OCI-LY7 (cell line): Measurements from ENCODE around the gene GPD2. TPM values are rescaled to one million over a fixed set of nuclear protein-coding genes. Genes with fewer than 3 reads are reported as not detected.

ENCODE experiments used
- BruUV-seq: library from RNA; stranded (reverse); fragments of 400-500 nt; replicated peaks from 2 replicates; lab custom pipeline; 2021; lab: Mats Ljungman, UMichigan
- CTCF ChIA-PET: fragments of 300-600 bp; sonication (Branson Sonifier 250); formaldehyde crosslinking; loops from one replicate; lab custom pipeline; 2022; ENCODE audit warnings: antibody characterized with exemption; ENCODE audit not compliant: unreplicated experiment; lab: Charles Lee
- POLR2A ChIA-PET: fragments of 300-600 bp; sonication (Branson Sonifier 250); formaldehyde crosslinking; loops from one replicate; lab custom pipeline; 2022; ENCODE audit warnings: antibody characterized with exemption; lab: Charles Lee
- DNase-seq: peaks from one replicate; pipeline ENCODE4 v3.0.0-alpha.2; 2015; ENCODE audit warnings: low spot score
- H2AFZ ChIP-seq: fragments of 200-600 bp; sonication (generic), shearing (Covaris generic); 2 replicates; pipeline ENCODE4 v1.6.1; 2014; ENCODE audit warnings: mild to moderate bottlenecking, antibody characterized with exemption, low read length, moderate library complexity
- H3K27ac ChIP-seq: fragments of 200-600 bp; sonication (generic); 2 replicates; pipeline ENCODE4 v1.5.1; 2014; ENCODE audit warnings: mixed run types, low read depth, mild to moderate bottlenecking, moderate library complexity, low read length, inconsistent platforms; ENCODE audit not compliant: poor library complexity, severe bottlenecking
- H3K36me3 ChIP-seq: fragments of 200-600 bp; sonication (generic); 2 replicates; pipeline ENCODE4 v1.6.1; 2014; ENCODE audit warnings: mild to moderate bottlenecking, antibody characterized with exemption, low read length, moderate library complexity, mixed read lengths; ENCODE audit not compliant: insufficient read depth
- H3K4me1 ChIP-seq: fragments of 200-600 bp; sonication (generic); 2 replicates; pipeline ENCODE4 v1.5.1; 2014; ENCODE audit warnings: mild to moderate bottlenecking, low read length; ENCODE audit not compliant: insufficient read depth, poor library complexity, severe bottlenecking
- H3K4me2 ChIP-seq: fragments of 200-600 bp; sonication (generic); 2 replicates; pipeline ENCODE4 v1.6.1; 2014; ENCODE audit warnings: mild to moderate bottlenecking, low read length
- H3K4me3 ChIP-seq: fragments of 200-600 bp; sonication (generic); 2 replicates; pipeline ENCODE4 v1.5.1; 2014; ENCODE audit warnings: mild to moderate bottlenecking, low read depth, low read length; ENCODE audit not compliant: poor library complexity, severe bottlenecking
- H3K79me2 ChIP-seq: fragments of 200-600 bp; sonication (generic); 2 replicates; pipeline ENCODE4 v1.6.1; 2016; ENCODE audit warnings: low read depth, mild to moderate bottlenecking, low read length, moderate library complexity, mixed read lengths; ENCODE audit not compliant: insufficient read depth
- H3K9me2 ChIP-seq: fragments of 200-600 bp; sonication (generic); 2 replicates; pipeline ENCODE4 v1.6.1; 2016; ENCODE audit warnings: mild to moderate bottlenecking, low read length, mixed read lengths; ENCODE audit not compliant: insufficient read depth
- H3K9me3 ChIP-seq: fragments of 200-600 bp; sonication (generic); 2 replicates; pipeline ENCODE4 v1.6.1; 2014; ENCODE audit warnings: mild to moderate bottlenecking, mixed run types, low read length, mixed read lengths
- H4K20me1 ChIP-seq: fragments of 200-600 bp; sonication (generic); 2 replicates; pipeline ENCODE4 v1.6.1; 2014; ENCODE audit warnings: mild to moderate bottlenecking, antibody characterized with exemption, low read length, moderate library complexity, mixed read lengths; ENCODE audit not compliant: insufficient read depth
- CTCF ChIP-seq: fragments of 200-600 bp; sonication (generic); conservative IDR thresholded peaks from 2 replicates; pipeline ENCODE4 v1.5.1; 2014; ENCODE audit warnings: mild to moderate bottlenecking, antibody characterized with exemption, low read length, moderate library complexity, mixed read lengths
- EZH2phosphoT487 ChIP-seq: fragments of 200-600 bp; sonication (generic); IDR thresholded peaks from 2 replicates; pipeline ENCODE4 v1.6.1; 2018; ENCODE audit warnings: low read depth, borderline replicate concordance, mild to moderate bottlenecking, mixed run types, antibody characterized with exemption, low read length, moderate library complexity, mixed read lengths
- intact Hi-C: fragments of 100-400 bp; cut with micrococcal nuclease; formaldehyde crosslinking; loops from one replicate; pipeline ENCODE4 v1.10.0; 2022; ENCODE audit not compliant: unreplicated experiment
- total RNA-seq, 2 experiments: library from RNA; depleted of rRNA in 1 of 2; stranded (reverse); fragments of >200 nt in 1 of 2; shearing (Covaris generic) in 1 of 2; gene quantifications; 2 replicates each; pipeline ENCODE4 v1.2.3, GENCODE V29; 2014 to 2022

The GPD2 gene
- total RNA-seq, 2 experiments from 2014 or later: 6.6 to 20.2 TPM

DNA sequence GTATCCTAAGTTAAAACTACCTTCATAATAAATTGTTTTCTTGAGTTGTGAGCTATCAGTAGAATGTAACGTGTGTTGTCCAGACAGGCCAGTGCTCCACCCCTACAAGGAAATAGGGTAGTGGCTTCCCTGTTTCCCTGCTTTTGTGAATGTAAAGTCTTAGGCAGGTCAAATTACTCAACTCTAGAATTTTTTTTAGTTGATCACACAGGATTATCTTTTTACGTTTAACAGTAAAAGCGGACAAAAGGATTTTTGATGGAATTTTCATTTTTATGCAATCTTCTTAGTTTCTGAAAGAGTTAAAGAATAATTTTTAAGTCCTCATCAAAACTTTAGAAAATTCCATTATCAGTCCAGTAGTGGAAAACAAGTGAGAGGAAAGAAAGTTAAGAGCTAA lies 38.2 kb downstream of the GPD2 start:
- Histone ChIP-seq H2AFZ (no peak overlapping the region), H3K9me3 (no peaks in the 10 kb centered on the region), H3K9me2 (no peaks in the 10 kb centered on the region), H3K79me2 (no peaks in the 10 kb centered on the region), H3K4me3 (no peak overlapping the region), H3K4me2 (no peak overlapping the region), H3K27ac (no peak overlapping the region), H3K4me1 (no peaks in the 10 kb centered on the region), H3K36me3 (no peaks in the 10 kb centered on the region), H4K20me1 (no peaks in the 10 kb centered on the region)
- DNase-seq: no peak
- POLR2A ChIA-PET: no interaction called here
- CTCF ChIA-PET: no interaction called here
- TF ChIP-seq EZH2phosphoT487: no peak
- no peak for TF ChIP-seq CTCF
- intact Hi-C loops: no loop called here
- BruUV-seq: no TSS peak

- Histone ChIP-seq H2AFZ (no peak overlapping the region), H3K4me2 (no peak overlapping the region), H3K79me2 (no peaks in the 10 kb centered on the region), H3K4me3 (no peak overlapping the region), H3K4me1 (no peaks in the 10 kb centered on the region), H3K9me3 (no peaks in the 10 kb centered on the region), H3K27ac (no peak overlapping the region), H3K36me3 (no peaks in the 10 kb centered on the region), H3K9me2 (no peaks in the 10 kb centered on the region), H4K20me1 (no peaks in the 10 kb centered on the region)
- no TSS peak for BruUV-seq
- TF ChIP-seq CTCF (no peak), EZH2phosphoT487 (no peak)
- CTCF ChIA-PET: no interaction called here
- intact Hi-C loops: no loop called here
- no peak for DNase-seq
- POLR2A ChIA-PET: no interaction called here
These were observed 40.1 kb downstream of the GPD2 start for GRCh38 chr2:156476021-156476849.

GRCh38 chr2:156476850-156477206 lies 40.6 kb downstream of the GPD2 start:
- H3K4me2 ChIP-seq: no peak overlapping the region
- POLR2A ChIA-PET: no interaction called here
- no peak overlapping the region for H3K27ac ChIP-seq
- no peaks in the 10 kb centered on the region for H3K9me2 ChIP-seq
- H3K36me3 ChIP-seq: no peaks in the 10 kb centered on the region
- no peaks in the 10 kb centered on the region for H3K79me2 ChIP-seq
- no peaks in the 10 kb centered on the region for H3K4me1 ChIP-seq
- no peaks in the 10 kb centered on the region for H3K9me3 ChIP-seq
- TF ChIP-seq CTCF: no peak
- no peak for TF ChIP-seq EZH2phosphoT487
- H3K4me3 ChIP-seq: no peak overlapping the region
- no TSS peak for BruUV-seq
- no peak for DNase-seq
- CTCF ChIA-PET: no interaction called here
- H2AFZ ChIP-seq: no peak overlapping the region
- no peaks in the 10 kb centered on the region for H4K20me1 ChIP-seq
- intact Hi-C loops: no loop called here
